HepG2 (cell line): ENCODE data around the gene ZNF3. TPM values are rescaled to one million over a fixed set of nuclear protein-coding genes. Genes with fewer than 3 reads are reported as not detected.
A peak's percentile ranks its signal among the peaks of the same experiment; 100 is the strongest.

Experiments
- ATAC-seq: fragments of 200-7000 bp; cut with Tn5 transposase; 3 replicates; pipeline ENCODE4 v1.9.1; 2020; ENCODE audit warnings: mild to moderate bottlenecking, moderate library complexity
- BruUV-seq: library from RNA; stranded (reverse); fragments of 400-500 nt; replicated peaks from 2 replicates; lab custom pipeline; 2021; lab: Mats Ljungman, UMichigan
- CTCF ChIA-PET: fragments of 300-600 bp; formaldehyde crosslinking; extraction: SDS; loops from one replicate; lab custom pipeline; 2021; ENCODE audit warnings: low total read pairs, inconsistent platforms, low intra/inter-chr PET ratio; lab: Yijun Ruan, JAX
- POLR2A ChIA-PET: fragments of 350-600 bp; sonication (Branson Sonifier 250); formaldehyde crosslinking; loops from one replicate; lab custom pipeline; 2020; ENCODE audit warnings: antibody characterized with exemption, inconsistent platforms; lab: Yijun Ruan, JAX
- DNase-seq: peaks from one replicate; pipeline ENCODE4 v3.0.0-alpha.2; 2015; ENCODE audit warnings: low spot score
- FAIRE-seq: peaks from 3 replicates; lab custom pipeline; 2011; peaks lifted over from hg19 to GRCh38; lab: Jason Lieb, UNC
- H2AFZ ChIP-seq: one replicate; pipeline ENCODE4 v1.6.1; 2011; ENCODE audit warnings: low read length, inconsistent platforms
- H3K27ac ChIP-seq: fragments of 300-600 bp; 3 replicates; pipeline ENCODE4 v1.8.0; 2011; ENCODE audit warnings: mixed run types, mild to moderate bottlenecking, mixed read lengths, low read length, inconsistent platforms; ENCODE audit not compliant: insufficient read depth; ENCODE audit errors: extremely low read length
- H3K27me3 ChIP-seq, 2 experiments: fragments of 200-600 bp in 1 of 2; 2 replicates in 1 of 2; 3 replicates in 1 of 2; pipeline versions ENCODE4 v1.6.0 to v1.8.0; 2011; ENCODE audit warnings: low read length in 2 of 2, mild to moderate bottlenecking in 2 of 2, moderate library complexity in 2 of 2, inconsistent platforms in 1 of 2; ENCODE audit not compliant: insufficient read depth in 2 of 2, control insufficient read depth in 1 of 2
- H3K36me3 ChIP-seq, 2 experiments: fragments of 200-600 bp in 1 of 2; replicated peaks in 1 of 2; 2 replicates in 1 of 2; 3 replicates in 1 of 2; pipeline versions ENCODE4 v1.5.1 to v1.8.0; 2011; ENCODE audit warnings: low read length in 2 of 2, inconsistent platforms in 1 of 2; ENCODE audit not compliant: insufficient read depth in 2 of 2, control insufficient read depth in 1 of 2
- H3K4me1 ChIP-seq: 2 replicates; pipeline ENCODE4 v1.5.1; 2012; ENCODE audit warnings: low read length, inconsistent platforms; ENCODE audit not compliant: insufficient read depth
- H3K4me2 ChIP-seq: 2 replicates; pipeline ENCODE4 v1.6.0; 2011; ENCODE audit warnings: low read depth, low read length, inconsistent platforms
- H3K4me3 ChIP-seq, 3 experiments: fragments of 200-600 bp in 1 of 3; sonication (generic), shearing (Covaris generic) in 1 of 3; replicated peaks in 1 of 3; 2 replicates each; pipeline ENCODE4 v1.5.1; 2011 to 2016; ENCODE audit warnings: low read length in 3 of 3, inconsistent platforms in 2 of 3, low read depth in 2 of 3, mild to moderate bottlenecking in 2 of 3, control low read depth in 1 of 3, mixed read lengths in 1 of 3; ENCODE audit not compliant: insufficient read depth in 1 of 3
- H3K79me2 ChIP-seq: one replicate; pipeline ENCODE4 v1.6.1; 2011; ENCODE audit warnings: low read length, inconsistent platforms; ENCODE audit not compliant: insufficient read depth
- H3K9ac ChIP-seq: 2 replicates; pipeline ENCODE4 v1.6.0; 2011; ENCODE audit warnings: mild to moderate bottlenecking, low read depth, low read length, inconsistent platforms; ENCODE audit not compliant: insufficient read depth
- H3K9me3 ChIP-seq: 2 replicates; pipeline ENCODE4 v1.5.1; 2012; ENCODE audit warnings: mild to moderate bottlenecking, low read length
- H4K20me1 ChIP-seq: 2 replicates; pipeline ENCODE4 v1.6.0; 2011; ENCODE audit warnings: inconsistent platforms, mild to moderate bottlenecking, low read length, moderate library complexity; ENCODE audit not compliant: insufficient read depth
- CBX1 ChIP-seq: IDR thresholded peaks from one replicate; pipeline ENCODE4 v1.6.1; 2016; ENCODE audit warnings: antibody characterized with exemption, low read depth
- GTF2F1 ChIP-seq: fragments of 150-350 bp; IDR thresholded peaks from 2 replicates; pipeline ENCODE4 v1.6.1; 2014; ENCODE audit warnings: low read length
- MATR3 ChIP-seq: sonication (generic); formaldehyde crosslinking; IDR thresholded peaks from 2 replicates; pipeline ENCODE4 v1.4.0; 2020; ENCODE audit warnings: missing genetic modification reagents
- NFE2L2 ChIP-seq: fragments of 150-350 bp; IDR thresholded peaks from 2 replicates; pipeline ENCODE4 v1.6.1; 2014; ENCODE audit warnings: low read length
- RBFOX2 ChIP-seq: fragments of 200-400 bp; formaldehyde crosslinking; IDR thresholded peaks from 2 replicates; pipeline ENCODE4 v1.6.1; 2017; ENCODE audit warnings: low read depth, mild to moderate bottlenecking, low read length
- SRSF1 ChIP-seq: fragments of 200-400 bp; formaldehyde crosslinking; optimal IDR thresholded peaks from 2 replicates; pipeline ENCODE3; 2017; ENCODE audit warnings: mild to moderate bottlenecking, low read depth, low read length, moderate library complexity
- WGBS: methylation state at CpG from one replicate; pipeline ENCODE4 v1.1.6; 2017; ENCODE audit warnings: low lambda C conversion rate; 5-methylcytosine and 5-hydroxymethylcytosine counted together
- in situ Hi-C: cut with HindIII; loops from 2 replicates; pipeline ENCODE4 v1.10.0; 2017; ENCODE audit warnings: low pct_unique_long_range_greater_than_20kb; ENCODE audit not compliant: extremely low pct_ligation_motif_present
- intact Hi-C: fragments of 100-400 bp; cut with micrococcal nuclease; formaldehyde crosslinking; loops from one replicate; pipeline ENCODE4 v1.10.0; 2022; ENCODE audit not compliant: unreplicated experiment
- polyA plus RNA-seq, 8 experiments: library from polyadenylated mRNA; depleted of rRNA in 3 of 8; stranded (reverse) in 7 of 8; unstranded in 1 of 8; fragments of >200 nt; fragmentation: Illumina TruSeq in 4 of 8; extraction: Trizol in 4 of 8; gene quantifications; 2 replicates each; pipeline versions ENCODE4 v1.2.1 to v1.2.3, GENCODE V29; 2011 to 2016; ENCODE audit warnings: low read depth in 4 of 8, missing spikeins in 1 of 8, mixed read lengths in 1 of 8; ENCODE audit not compliant: insufficient read depth in 1 of 8
- total RNA-seq, 5 experiments: library from RNA; depleted of rRNA; stranded (reverse); fragments of >200 nt; fragmentation: Illumina TruSeq; extraction: Trizol; gene quantifications; 2 replicates each; pipeline ENCODE4 v1.2.3, GENCODE V29; 2016; ENCODE audit warnings: low read depth in 1 of 5

ZNF3 gene
- total and polyA plus RNA-seq, 2 of the 13 experiments (the other 11 are each of a cell fraction or from before 2014, with no cell fraction given), result 33.7 to 56.9 TPM

DNA sequence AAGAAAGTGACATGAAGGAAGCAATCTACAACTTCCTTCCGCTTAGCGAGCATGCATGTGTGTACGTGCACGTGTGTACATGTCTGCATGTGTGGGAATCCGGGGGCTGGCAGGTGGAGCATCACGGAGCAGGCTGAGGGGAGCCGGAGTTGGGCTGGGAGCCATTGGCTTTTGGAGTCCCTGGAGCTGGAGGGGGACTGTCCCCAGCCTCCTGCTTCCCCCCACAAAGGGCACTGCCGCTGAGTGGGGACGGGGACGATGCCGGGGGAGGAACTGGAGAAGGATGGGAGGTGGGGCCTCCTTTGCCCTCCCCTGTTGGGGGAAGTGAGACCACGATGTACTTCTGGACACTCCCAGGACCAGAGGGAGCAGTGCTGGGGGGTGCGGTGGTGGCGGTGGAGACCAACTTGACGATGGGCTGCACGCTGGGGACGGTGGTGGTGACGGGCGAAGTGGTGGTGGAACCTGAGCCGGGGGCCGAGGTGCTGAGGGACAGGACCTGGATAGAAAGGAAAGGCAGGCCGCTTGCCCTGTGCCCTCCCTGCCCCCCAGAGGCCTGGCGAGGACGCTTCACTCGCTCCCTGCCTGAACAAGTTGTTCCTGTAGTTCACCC lies 25.7 kb upstream of the ZNF3 start:
- WGBS, result 97% methylated on average over 24 of the region's 25 CpGs
- ChIA-PET POLR2A (no interaction called here), CTCF (no interaction called here)
- in situ Hi-C loops, result no loop called here
- no peaks in the 10 kb centered on the region for H3K9me3 ChIP-seq
- TF ChIP-seq RBFOX2, result peak; percentile 17; the same call in 1 of the 2 replicates
- TF ChIP-seq CBX1, result no peak
- TF ChIP-seq MATR3, result no peak
- no peak for TF ChIP-seq SRSF1
- H3K4me1 ChIP-seq, result peaks cover 16% of the 10 kb centered on the region
- H3K4me3 ChIP-seq, result no peak overlapping the region
- H3K36me3 ChIP-seq, result peaks cover 10 to 30% of the 10 kb centered on the region in 2 experiments; a peak in 4 of 5 replicates
- FAIRE-seq (no peak), DNase-seq (no peak), ATAC-seq (no peak)
- H3K4me2 ChIP-seq, result no peak overlapping the region
- H3K79me2 ChIP-seq, result no peaks in the 10 kb centered on the region
- intact Hi-C loops, result no loop called here
- H3K9ac ChIP-seq, result no peak overlapping the region
- H4K20me1 ChIP-seq, result no peaks in the 10 kb centered on the region
- no peak overlapping the region for H2AFZ ChIP-seq
- H3K27ac ChIP-seq, result no peak overlapping the region
- TSS peak; percentile 61 for BruUV-seq
- H3K27me3 ChIP-seq, result no peaks in the 10 kb centered on the region

DNA sequence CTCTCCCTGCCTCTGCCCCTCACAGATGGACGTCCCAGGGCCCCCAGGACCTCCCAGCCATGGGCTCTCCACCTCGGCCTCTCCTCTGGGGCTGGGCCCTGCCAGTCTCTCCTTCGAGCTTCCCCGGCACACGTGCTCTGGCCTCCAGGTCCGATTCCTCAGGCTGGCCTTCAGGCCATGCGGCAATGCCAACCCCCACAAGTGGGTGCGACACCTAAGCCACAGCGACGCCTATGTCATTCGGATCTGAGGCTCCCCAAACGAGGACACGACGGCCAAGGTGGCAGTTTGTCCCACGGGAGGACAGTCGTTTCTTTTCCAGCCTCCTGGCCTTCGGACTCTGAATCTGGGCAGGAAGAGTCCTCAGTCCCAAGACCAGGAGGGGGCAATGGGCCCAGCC lies 25.1 kb upstream of the ZNF3 start:
- no peak overlapping the region for H3K27ac ChIP-seq
- in situ Hi-C loops, result no loop called here
- H2AFZ ChIP-seq, result no peak overlapping the region
- WGBS, result 94% methylated on average over 17 of the region's 17 CpGs
- ChIA-PET CTCF (no interaction called here), POLR2A (no interaction called here)
- TF ChIP-seq GTF2F1 (no peak), RBFOX2 (0 out of 2 replicates have a peak, but pooled peaks have one; percentile 18), NFE2L2 (no peak)
- H3K9ac ChIP-seq, result no peak overlapping the region
- no peaks in the 10 kb centered on the region for H3K27me3 ChIP-seq
- H3K9me3 ChIP-seq, result no peaks in the 10 kb centered on the region
- FAIRE-seq (no peak), DNase-seq (no peak), ATAC-seq (no peak)
- no peaks in the 10 kb centered on the region for H3K79me2 ChIP-seq
- H3K4me3 ChIP-seq, result no peak overlapping the region
- intact Hi-C loops, result no loop called here
- H3K4me2 ChIP-seq, result no peak overlapping the region
- H4K20me1 ChIP-seq, result no peaks in the 10 kb centered on the region
- peaks cover 13% of the 10 kb centered on the region; the same call in 1 of the 2 replicates for H3K4me1 ChIP-seq
- H3K36me3 ChIP-seq, result peaks cover 10 to 25% of the 10 kb centered on the region in 2 experiments; a peak in 4 of 5 replicates
- no TSS peak for BruUV-seq
